SK-N-SH treated with all-trans-retinoic acid at 6 μM for 48 hours (cell line): ENCODE data around the gene FNBP1L.

Source experiments
- ATAC-seq: fragments of 200-7000 bp; cut with Tn5 transposase; 3 replicates; pipeline ENCODE4 v1.9.1; 2020; ENCODE audit warnings: mild to moderate bottlenecking, moderate library complexity
- ARNTL ChIP-seq: fragments of 450-650 bp; formaldehyde crosslinking; IDR thresholded peaks from 2 replicates; pipeline ENCODE4 v1.5.0; 2020; ENCODE audit warnings: low read depth, mild to moderate bottlenecking, moderate library complexity, borderline replicate concordance
- BACH2 ChIP-seq: fragments of 250-450 bp; sonication (Bioruptor Pico); IDR thresholded peaks from 2 replicates; pipeline ENCODE4 v1.9.0; 2021; ENCODE audit warnings: mild to moderate bottlenecking, borderline replicate concordance
- CSDC2 ChIP-seq: fragments of 250-450 bp; sonication (Bioruptor Pico); IDR thresholded peaks from 2 replicates; pipeline ENCODE4 v1.5.0; 2020; ENCODE audit warnings: mild to moderate bottlenecking, moderate library complexity
- GLIS3 ChIP-seq: fragments of 250-450 bp; sonication (Bioruptor Pico); IDR thresholded peaks from 2 replicates; pipeline ENCODE4 v1.5.0; 2020; ENCODE audit warnings: mild to moderate bottlenecking, moderate library complexity
- ISL1 ChIP-seq: fragments of 250-450 bp; sonication (Bioruptor Pico); IDR thresholded peaks from 2 replicates; pipeline ENCODE4 v2.1.2; 2022; ENCODE audit warnings: mild to moderate bottlenecking, moderate library complexity
- OSR1 ChIP-seq: fragments of 250-450 bp; sonication (Bioruptor Pico); IDR thresholded peaks from 2 replicates; pipeline ENCODE4 v1.8.0; 2022; ENCODE audit warnings: moderate library complexity, mild to moderate bottlenecking, inconsistent platforms
- POU6F1 ChIP-seq: fragments of 250-450 bp; sonication (Bioruptor Pico); IDR thresholded peaks from 2 replicates; pipeline ENCODE4 v1.8.0; 2021; ENCODE audit warnings: low read depth, mild to moderate bottlenecking, moderate library complexity, borderline replicate concordance
- PPARA ChIP-seq: fragments of 250-450 bp; sonication (Bioruptor Pico); IDR thresholded peaks from 2 replicates; pipeline ENCODE4 v1.5.0; 2020; ENCODE audit warnings: mild to moderate bottlenecking, borderline replicate concordance
- RARB ChIP-seq: fragments of 250-450 bp; sonication (Bioruptor Pico); IDR thresholded peaks from 2 replicates; pipeline ENCODE4 v1.8.0; 2021; ENCODE audit warnings: mild to moderate bottlenecking, moderate library complexity
- TCF4 ChIP-seq: fragments of 250-450 bp; sonication (Bioruptor Pico); IDR thresholded peaks from 2 replicates; pipeline ENCODE4 v1.8.0; 2021; ENCODE audit warnings: mild to moderate bottlenecking, moderate library complexity, borderline replicate concordance
- TOX ChIP-seq: fragments of 250-450 bp; sonication (Bioruptor Pico); IDR thresholded peaks from 2 replicates; pipeline ENCODE4 v1.8.0; 2021; ENCODE audit warnings: mild to moderate bottlenecking, moderate library complexity, borderline replicate concordance
- ZC3H10 ChIP-seq: fragments of 250-450 bp; sonication (Bioruptor Pico); IDR thresholded peaks from 2 replicates; pipeline ENCODE4 v1.5.1; 2021; ENCODE audit warnings: mild to moderate bottlenecking, moderate library complexity
- ZFP3 ChIP-seq: fragments of 250-450 bp; sonication (Bioruptor Pico); IDR thresholded peaks from 2 replicates; pipeline ENCODE4 v1.5.0; 2020; ENCODE audit warnings: mild to moderate bottlenecking, moderate library complexity
- ZFP30 ChIP-seq: fragments of 450-650 bp; formaldehyde crosslinking; IDR thresholded peaks from 2 replicates; pipeline ENCODE4 v1.5.0; 2022; ENCODE audit warnings: mild to moderate bottlenecking, moderate library complexity
- ZNF565 ChIP-seq: fragments of 450-650 bp; formaldehyde crosslinking; conservative IDR thresholded peaks from 2 replicates; pipeline ENCODE4 v1.5.0; 2020; ENCODE audit warnings: low read depth, mild to moderate bottlenecking, moderate library complexity
- ZNF70 ChIP-seq: fragments of 450-650 bp; formaldehyde crosslinking; IDR thresholded peaks from 2 replicates; pipeline ENCODE4 v1.5.0; 2020; ENCODE audit warnings: mild to moderate bottlenecking, moderate library complexity
- ZNF8 ChIP-seq: fragments of 450-650 bp; formaldehyde crosslinking; IDR thresholded peaks from 2 replicates; pipeline ENCODE4 v1.5.0; 2020; ENCODE audit warnings: mild to moderate bottlenecking, moderate library complexity
- TF ChIP-seq, protein P1 (sequence below): fragments of 250-450 bp; sonication (Bioruptor Pico); IDR thresholded peaks from 2 replicates; pipeline ENCODE4 v1.5.0; 2020; ENCODE audit warnings: mild to moderate bottlenecking, moderate library complexity
- TF ChIP-seq, protein P2 (sequence below): fragments of 250-450 bp; sonication (Bioruptor Pico); IDR thresholded peaks from 2 replicates; pipeline ENCODE4 v1.8.0; 2020; ENCODE audit warnings: mild to moderate bottlenecking, moderate library complexity, borderline replicate concordance
- TF ChIP-seq, protein P3 (sequence below): fragments of 250-450 bp; sonication (Bioruptor Pico); IDR thresholded peaks from 2 replicates; pipeline ENCODE4 v1.5.1; 2020; ENCODE audit warnings: low read depth, mild to moderate bottlenecking, moderate library complexity
- TF ChIP-seq, protein P4 (sequence below): fragments of 250-450 bp; sonication (Bioruptor Pico); IDR thresholded peaks from 2 replicates; pipeline ENCODE4 v1.5.1; 2021; ENCODE audit warnings: mild to moderate bottlenecking, moderate library complexity

FNBP1L gene

GRCh38 chr1:93574511-93574910 lies 126.6 kb downstream of the FNBP1L start:
- ATAC-seq = no peak
- TF ChIP-seq ZFP30 (CRISPR knock-in tag) = no peak

- TF ChIP-seq ZC3H10 (CRISPR knock-in tag) (no peak), TOX (CRISPR knock-in tag) (no peak)
- TF ChIP-seq, protein P1, sequence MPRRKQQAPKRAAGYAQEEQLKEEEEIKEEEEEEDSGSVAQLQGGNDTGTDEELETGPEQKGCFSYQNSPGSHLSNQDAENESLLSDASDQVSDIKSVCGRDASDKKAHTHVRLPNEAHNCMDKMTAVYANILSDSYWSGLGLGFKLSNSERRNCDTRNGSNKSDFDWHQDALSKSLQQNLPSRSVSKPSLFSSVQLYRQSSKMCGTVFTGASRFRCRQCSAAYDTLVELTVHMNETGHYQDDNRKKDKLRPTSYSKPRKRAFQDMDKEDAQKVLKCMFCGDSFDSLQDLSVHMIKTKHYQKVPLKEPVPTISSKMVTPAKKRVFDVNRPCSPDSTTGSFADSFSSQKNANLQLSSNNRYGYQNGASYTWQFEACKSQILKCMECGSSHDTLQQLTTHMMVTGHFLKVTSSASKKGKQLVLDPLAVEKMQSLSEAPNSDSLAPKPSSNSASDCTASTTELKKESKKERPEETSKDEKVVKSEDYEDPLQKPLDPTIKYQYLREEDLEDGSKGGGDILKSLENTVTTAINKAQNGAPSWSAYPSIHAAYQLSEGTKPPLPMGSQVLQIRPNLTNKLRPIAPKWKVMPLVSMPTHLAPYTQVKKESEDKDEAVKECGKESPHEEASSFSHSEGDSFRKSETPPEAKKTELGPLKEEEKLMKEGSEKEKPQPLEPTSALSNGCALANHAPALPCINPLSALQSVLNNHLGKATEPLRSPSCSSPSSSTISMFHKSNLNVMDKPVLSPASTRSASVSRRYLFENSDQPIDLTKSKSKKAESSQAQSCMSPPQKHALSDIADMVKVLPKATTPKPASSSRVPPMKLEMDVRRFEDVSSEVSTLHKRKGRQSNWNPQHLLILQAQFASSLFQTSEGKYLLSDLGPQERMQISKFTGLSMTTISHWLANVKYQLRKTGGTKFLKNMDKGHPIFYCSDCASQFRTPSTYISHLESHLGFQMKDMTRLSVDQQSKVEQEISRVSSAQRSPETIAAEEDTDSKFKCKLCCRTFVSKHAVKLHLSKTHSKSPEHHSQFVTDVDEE (CRISPR knock-in tag) = no peak
Measured at GRCh38 chr1:93574991-93575390, 127.1 kb downstream of the FNBP1L start.

GRCh38 chr1:93575621-93576284 lies 127.8 kb downstream of the FNBP1L start:
- TF ChIP-seq TOX (CRISPR knock-in tag) (no peak), ZNF70 (CRISPR knock-in tag) (no peak), ZNF8 (no peak), POU6F1 (no peak), ZFP30 (CRISPR knock-in tag) (no peak), BACH2 (CRISPR knock-in tag) (no peak), PPARA (CRISPR knock-in tag) (no peak), GLIS3 (CRISPR knock-in tag) (no peak), ARNTL (CRISPR knock-in tag) (no peak), ISL1 (CRISPR knock-in tag) (no peak), ZFP3 (CRISPR knock-in tag) (no peak), OSR1 (CRISPR knock-in tag) (no peak), ZC3H10 (CRISPR knock-in tag) (no peak), TCF4 (no peak), RARB (CRISPR knock-in tag) (no peak)
- TF ChIP-seq, protein P2, sequence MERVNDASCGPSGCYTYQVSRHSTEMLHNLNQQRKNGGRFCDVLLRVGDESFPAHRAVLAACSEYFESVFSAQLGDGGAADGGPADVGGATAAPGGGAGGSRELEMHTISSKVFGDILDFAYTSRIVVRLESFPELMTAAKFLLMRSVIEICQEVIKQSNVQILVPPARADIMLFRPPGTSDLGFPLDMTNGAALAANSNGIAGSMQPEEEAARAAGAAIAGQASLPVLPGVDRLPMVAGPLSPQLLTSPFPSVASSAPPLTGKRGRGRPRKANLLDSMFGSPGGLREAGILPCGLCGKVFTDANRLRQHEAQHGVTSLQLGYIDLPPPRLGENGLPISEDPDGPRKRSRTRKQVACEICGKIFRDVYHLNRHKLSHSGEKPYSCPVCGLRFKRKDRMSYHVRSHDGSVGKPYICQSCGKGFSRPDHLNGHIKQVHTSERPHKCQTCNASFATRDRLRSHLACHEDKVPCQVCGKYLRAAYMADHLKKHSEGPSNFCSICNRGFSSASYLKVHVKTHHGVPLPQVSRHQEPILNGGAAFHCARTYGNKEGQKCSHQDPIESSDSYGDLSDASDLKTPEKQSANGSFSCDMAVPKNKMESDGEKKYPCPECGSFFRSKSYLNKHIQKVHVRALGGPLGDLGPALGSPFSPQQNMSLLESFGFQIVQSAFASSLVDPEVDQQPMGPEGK (CRISPR knock-in tag) = no peak
- TF ChIP-seq, protein P3, sequence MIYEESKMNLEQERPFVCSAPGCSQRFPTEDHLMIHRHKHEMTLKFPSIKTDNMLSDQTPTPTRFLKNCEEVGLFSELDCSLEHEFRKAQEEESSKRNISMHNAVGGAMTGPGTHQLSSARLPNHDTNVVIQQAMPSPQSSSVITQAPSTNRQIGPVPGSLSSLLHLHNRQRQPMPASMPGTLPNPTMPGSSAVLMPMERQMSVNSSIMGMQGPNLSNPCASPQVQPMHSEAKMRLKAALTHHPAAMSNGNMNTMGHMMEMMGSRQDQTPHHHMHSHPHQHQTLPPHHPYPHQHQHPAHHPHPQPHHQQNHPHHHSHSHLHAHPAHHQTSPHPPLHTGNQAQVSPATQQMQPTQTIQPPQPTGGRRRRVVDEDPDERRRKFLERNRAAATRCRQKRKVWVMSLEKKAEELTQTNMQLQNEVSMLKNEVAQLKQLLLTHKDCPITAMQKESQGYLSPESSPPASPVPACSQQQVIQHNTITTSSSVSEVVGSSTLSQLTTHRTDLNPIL (CRISPR knock-in tag) = no peak
- TF ChIP-seq, protein P4, sequence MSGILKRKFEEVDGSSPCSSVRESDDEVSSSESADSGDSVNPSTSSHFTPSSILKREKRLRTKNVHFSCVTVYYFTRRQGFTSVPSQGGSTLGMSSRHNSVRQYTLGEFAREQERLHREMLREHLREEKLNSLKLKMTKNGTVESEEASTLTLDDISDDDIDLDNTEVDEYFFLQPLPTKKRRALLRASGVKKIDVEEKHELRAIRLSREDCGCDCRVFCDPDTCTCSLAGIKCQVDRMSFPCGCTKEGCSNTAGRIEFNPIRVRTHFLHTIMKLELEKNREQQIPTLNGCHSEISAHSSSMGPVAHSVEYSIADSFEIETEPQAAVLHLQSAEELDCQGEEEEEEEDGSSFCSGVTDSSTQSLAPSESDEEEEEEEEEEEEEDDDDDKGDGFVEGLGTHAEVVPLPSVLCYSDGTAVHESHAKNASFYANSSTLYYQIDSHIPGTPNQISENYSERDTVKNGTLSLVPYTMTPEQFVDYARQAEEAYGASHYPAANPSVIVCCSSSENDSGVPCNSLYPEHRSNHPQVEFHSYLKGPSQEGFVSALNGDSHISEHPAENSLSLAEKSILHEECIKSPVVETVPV (CRISPR knock-in tag) = no peak
- TF ChIP-seq, all 23 proteins: peak for 0
- peak; percentile 26 for ATAC-seq

More at GRCh38 chr1:93574991-93575390, 127.1 kb downstream of the FNBP1L start:
- no peak for ATAC-seq

DNA sequence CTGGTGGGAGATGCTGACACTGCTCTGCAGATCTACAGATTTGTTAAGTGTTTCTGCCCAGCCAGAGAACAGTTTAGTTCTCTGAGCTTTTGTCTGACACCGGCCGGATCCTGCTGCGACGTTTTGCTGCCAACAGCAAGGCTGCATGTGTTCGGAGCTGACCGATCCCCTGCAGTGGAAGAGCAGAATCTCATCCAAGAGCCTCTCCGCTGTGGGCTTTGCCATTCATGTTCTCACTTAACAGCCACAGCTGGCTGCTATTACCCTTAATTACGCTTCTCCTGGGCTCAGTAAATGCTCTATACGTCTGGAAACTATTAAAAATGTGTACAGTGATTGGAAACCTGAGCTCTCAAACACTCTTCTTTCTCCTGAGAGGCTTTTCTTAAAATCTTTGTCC lies 128.4 kb downstream of the FNBP1L start:
- ATAC-seq = peak; percentile 61
- TF ChIP-seq ZFP3 (CRISPR knock-in tag) (no peak), PPARA (CRISPR knock-in tag) (no peak), GLIS3 (CRISPR knock-in tag) (no peak), ZFP30 (CRISPR knock-in tag) (no peak), ZC3H10 (CRISPR knock-in tag) (no peak), BACH2 (CRISPR knock-in tag) (no peak), CSDC2 (no peak), RARB (CRISPR knock-in tag) (no peak), TCF4 (peak; percentile 91), ZNF565 (CRISPR knock-in tag) (no peak), OSR1 (CRISPR knock-in tag) (no peak)
- TF ChIP-seq, protein P2 (CRISPR knock-in tag) = no peak
- TF ChIP-seq, protein P3 (CRISPR knock-in tag) = no peak
